IMR-90 (cell line): ENCODE results near the gene FCHSD2. TPM values are rescaled to one million over a fixed set of nuclear protein-coding genes. Genes with fewer than 3 reads are reported as not detected.

Source experiments
- ATAC-seq: fragments of 200-7000 bp; cut with Tn5 transposase; 2 replicates; pipeline ENCODE4 v1.9.1; 2020; ENCODE audit warnings: low read depth, mild to moderate bottlenecking, moderate library complexity
- BruUV-seq: library from RNA; stranded (reverse); fragments of 400-500 nt; replicated peaks from 2 replicates; lab custom pipeline; 2021; lab: Mats Ljungman, UMichigan
- CTCF ChIA-PET: fragments of 300-600 bp; formaldehyde crosslinking; extraction: SDS; loops from one replicate; lab custom pipeline; 2021; ENCODE audit warnings: antibody characterized with exemption; lab: Yijun Ruan, JAX
- POLR2A ChIA-PET: fragments of 300-600 bp; sonication (Branson Sonifier 250); formaldehyde crosslinking; loops from one replicate; lab custom pipeline; 2022; ENCODE audit warnings: antibody characterized with exemption; ENCODE audit not compliant: unreplicated experiment; lab: Charles Lee
- DNase-seq: peaks from one replicate; pipeline ENCODE4 v3.0.0; 2013
- H2AFZ ChIP-seq: replicated peaks from 2 replicates; pipeline ENCODE3; 2013; ENCODE audit warnings: low read length, mild to moderate bottlenecking; ENCODE audit not compliant: poor library complexity
- H2AK5ac ChIP-seq: 2 replicates; pipeline ENCODE4 v1.6.1; 2013; ENCODE audit warnings: low read depth, low read length, inconsistent platforms
- H2AK9ac ChIP-seq: replicated peaks from 2 replicates; pipeline ENCODE3; 2013; ENCODE audit warnings: mild to moderate bottlenecking, low read depth, low read length, moderate library complexity; ENCODE audit not compliant: poor library complexity
- H2BK120ac ChIP-seq: 2 replicates; pipeline ENCODE4 v1.6.1; 2013; ENCODE audit warnings: low read depth, low read length, inconsistent platforms
- H2BK15ac ChIP-seq: 3 replicates; pipeline ENCODE4 v1.6.1; 2013; ENCODE audit warnings: low read depth, low read length, inconsistent platforms
- H2BK20ac ChIP-seq: 2 replicates; pipeline ENCODE4 v1.6.1; 2013; ENCODE audit warnings: low read depth, mild to moderate bottlenecking, inconsistent platforms, low read length, moderate library complexity
- H2BK5ac ChIP-seq: 2 replicates; pipeline ENCODE4 v1.6.1; 2013; ENCODE audit warnings: mild to moderate bottlenecking, low read depth, low read length, inconsistent platforms; ENCODE audit not compliant: poor library complexity, severe bottlenecking
- H3K14ac ChIP-seq: replicated peaks from 2 replicates; pipeline ENCODE4 v1.6.1; 2013; ENCODE audit warnings: low read depth, low read length, inconsistent platforms
- H3K18ac ChIP-seq: 2 replicates; pipeline ENCODE4 v1.6.1; 2013; ENCODE audit warnings: low read depth, low read length, control low read depth
- H3K23ac ChIP-seq: 2 replicates; pipeline ENCODE4 v1.6.1; 2013; ENCODE audit warnings: low read depth, low read length, inconsistent platforms
- H3K27ac ChIP-seq: 2 replicates; pipeline ENCODE4 v1.5.1; 2013; ENCODE audit warnings: mild to moderate bottlenecking, control low read depth, low read length; ENCODE audit not compliant: insufficient read depth
- H3K27me3 ChIP-seq: 2 replicates; pipeline ENCODE4 v1.6.1; 2013; ENCODE audit warnings: low read length; ENCODE audit not compliant: control insufficient read depth, insufficient read depth
- H3K36me3 ChIP-seq: 2 replicates; pipeline ENCODE4 v1.6.1; 2013; ENCODE audit warnings: low read length, mixed read lengths; ENCODE audit not compliant: control insufficient read depth, insufficient read depth
- H3K4ac ChIP-seq: 2 replicates; pipeline ENCODE4 v1.6.1; 2013; ENCODE audit warnings: low read depth, low read length, inconsistent platforms
- H3K4me1 ChIP-seq: 2 replicates; pipeline ENCODE4 v1.6.1; 2013; ENCODE audit warnings: low read length, mixed read lengths; ENCODE audit not compliant: control insufficient read depth, insufficient read depth
- H3K4me2 ChIP-seq: 2 replicates; pipeline ENCODE4 v1.6.1; 2013; ENCODE audit warnings: low read depth, mild to moderate bottlenecking, control low read depth, low read length, moderate library complexity
- H3K4me3 ChIP-seq: 2 replicates; pipeline ENCODE4 v1.5.1; 2013; ENCODE audit warnings: low read depth, mild to moderate bottlenecking, control low read depth, low read length, moderate library complexity; ENCODE audit not compliant: insufficient read depth
- H3K56ac ChIP-seq: 2 replicates; pipeline ENCODE4 v1.6.1; 2013; ENCODE audit warnings: low read length, inconsistent platforms; ENCODE audit not compliant: insufficient read depth; ENCODE audit errors: extremely low read depth
- H3K79me1 ChIP-seq, 2 experiments: 2 replicates each; pipeline ENCODE4 v1.6.1; 2013; ENCODE audit warnings: low read length in 2 of 2, inconsistent platforms in 1 of 2, low read depth in 1 of 2
- H3K9ac ChIP-seq: 2 replicates; pipeline ENCODE4 v1.6.1; 2013; ENCODE audit warnings: low read depth, low read length, control low read depth
- H3K9me1 ChIP-seq: 2 replicates; pipeline ENCODE4 v1.6.1; 2013; ENCODE audit warnings: low read length, inconsistent platforms; ENCODE audit not compliant: insufficient read depth
- H3K9me3 ChIP-seq: 2 replicates; pipeline ENCODE4 v1.6.1; 2013; ENCODE audit warnings: low read length; ENCODE audit not compliant: control insufficient read depth, insufficient read depth
- H4K20me1 ChIP-seq: 2 replicates; pipeline ENCODE4 v1.6.1; 2013; ENCODE audit warnings: low read length, inconsistent platforms; ENCODE audit not compliant: insufficient read depth
- H4K5ac ChIP-seq: 2 replicates; pipeline ENCODE4 v1.6.1; 2013; ENCODE audit warnings: mild to moderate bottlenecking, low read depth, low read length, control low read depth
- H4K8ac ChIP-seq, 2 experiments: 2 replicates each; pipeline ENCODE4 v1.6.1; 2013; ENCODE audit warnings: low read depth in 2 of 2, low read length in 2 of 2, control low read depth in 1 of 2, inconsistent platforms in 1 of 2
- H4K91ac ChIP-seq: 2 replicates; pipeline ENCODE4 v1.6.1; 2013; ENCODE audit warnings: low read depth, low read length, inconsistent platforms; ENCODE audit not compliant: insufficient read depth
- CHD1 ChIP-seq: IDR thresholded peaks from 2 replicates; pipeline ENCODE4 v1.6.1; 2012; ENCODE audit warnings: low read depth, low read length, improper control_type of control experiment
- WGBS, 2 experiments: methylation state at CpG; one replicate each; pipeline versions ENCODE4 v1.1.5 to v1.1.7; 2013; ENCODE audit warnings: missing lambda C conversion rate in 2 of 2; ENCODE audit not compliant: insufficient read length in 1 of 2; ENCODE audit errors: extremely low coverage in 2 of 2; 5-methylcytosine and 5-hydroxymethylcytosine counted together
- dilution Hi-C: fragments of 300-500 bp; cut with HindIII; formaldehyde crosslinking; loops from one replicate; pipeline ENCODE4 v1.14.3; 2018; ENCODE audit warnings: low sequenced_read_pairs; ENCODE audit not compliant: unreplicated experiment
- in situ Hi-C: fragments of 300-500 bp; cut with MboI; formaldehyde crosslinking; loops from 3 replicates; pipeline ENCODE4 v1.14.3; 2019; ENCODE audit warnings: low sequenced_read_pairs, inconsistent platforms, mixed read lengths
- intact Hi-C: fragments of 100-400 bp; cut with micrococcal nuclease; formaldehyde crosslinking; loops from 2 replicates; pipeline ENCODE4 v1.10.0; 2022
- polyA plus RNA-seq, 3 experiments: library from polyadenylated mRNA; depleted of rRNA; stranded (reverse); fragments of >200 nt; gene quantifications; 2 replicates each; pipeline ENCODE4 v1.2.3, GENCODE V29; 2012; ENCODE audit warnings: low replicate concordance in 1 of 3
- total RNA-seq: library from RNA; depleted of rRNA; stranded (reverse); fragments of >200 nt; gene quantifications from 2 replicates; pipeline ENCODE4 v1.2.3, GENCODE V29; 2012

Gene FCHSD2
- total and polyA plus RNA-seq, 2 of the 4 experiments (the other 2 are of a cell fraction) = 5.9 to 18.7 TPM

DNA sequence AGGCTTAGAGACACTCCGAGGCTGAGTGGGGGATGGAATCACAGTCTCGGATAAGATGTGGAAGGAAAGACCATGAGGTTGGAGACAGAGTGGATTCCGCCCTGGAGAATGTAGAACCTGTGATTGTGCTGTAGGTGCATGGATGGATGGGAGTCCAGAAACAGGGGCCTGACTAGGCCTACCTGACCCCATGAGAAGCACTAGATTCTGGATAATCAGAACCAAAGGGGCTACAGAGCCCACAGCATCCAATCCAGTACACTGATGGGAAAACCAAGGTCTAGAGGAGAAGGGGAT lies 32.3 kb upstream of the FCHSD2 start:
- in situ Hi-C loops (no loop called here), dilution Hi-C loops (no loop called here), intact Hi-C loops (no loop called here)
- no peak overlapping the region for H3K14ac ChIP-seq
- no peak overlapping the region for H2BK120ac ChIP-seq
- no peak overlapping the region for H3K4me3 ChIP-seq
- H3K36me3 ChIP-seq = no peaks in the 10 kb centered on the region
- H4K5ac ChIP-seq = no peak overlapping the region
- H3K9me3 ChIP-seq = no peaks in the 10 kb centered on the region
- no peak overlapping the region for H3K4ac ChIP-seq
- no peak for DNase-seq
- H4K8ac ChIP-seq = no peak overlapping the region
- no peak overlapping the region for H3K18ac ChIP-seq
- H3K4me1 ChIP-seq = peaks cover 5% of the 10 kb centered on the region
- H3K79me1 ChIP-seq = no peaks in the 10 kb centered on the region
- no peak overlapping the region for H3K27ac ChIP-seq
- no peaks in the 10 kb centered on the region for H4K20me1 ChIP-seq
- H2BK5ac ChIP-seq = no peak overlapping the region
- BruUV-seq = no TSS peak
- H2BK15ac ChIP-seq = no peak overlapping the region
- no peak overlapping the region for H2AFZ ChIP-seq
- H3K23ac ChIP-seq = no peak overlapping the region
- 100% methylated on average over 3 of the region's 3 CpGs; no CpG with 5 or more reads in 1 of the 2 experiments for WGBS, 2 experiments
- no peak overlapping the region for H3K4me2 ChIP-seq
- H3K56ac ChIP-seq = no peak overlapping the region
- peaks cover 15% of the 10 kb centered on the region for H3K9me1 ChIP-seq
- ChIA-PET CTCF (no interaction called here), POLR2A (no interaction called here)
- H3K9ac ChIP-seq = no peak overlapping the region
- no peak for ATAC-seq
- H2AK5ac ChIP-seq = no peak overlapping the region
- no peaks in the 10 kb centered on the region for H3K27me3 ChIP-seq
- H4K91ac ChIP-seq = no peak overlapping the region
- no peak overlapping the region for H2AK9ac ChIP-seq
- H2BK20ac ChIP-seq = no peak overlapping the region
- TF ChIP-seq CHD1 = no peak
